GM18517 (cell line): ENCODE data around the gene ASAH2.
"Not testable (repeated sequence)": the region's sequence is repeated elsewhere in the genome, so short reads cannot be mapped to it uniquely, and the experiment has no call there.

ENCODE experiments used
- ATAC-seq: cut with Tn5 transposase; IDR thresholded peaks from one replicate; pipeline ENCODE4 v1.9.1; 2021; ENCODE audit warnings: mild to moderate bottlenecking, moderate library complexity; ENCODE audit not compliant: unreplicated experiment

ASAH2 gene

GRCh38 chr10:50260791-50261281, 9.5 kb upstream of the ASAH2 start:
- peak; percentile 99 for ATAC-seq

- ATAC-seq: no peak
Measured at GRCh38 chr10:50254479-50254878, 3.2 kb upstream of the ASAH2 start.

GRCh38 chr10:50250096-50250854, 1.0 kb downstream of the ASAH2 start:
- ATAC-seq: no peak

- no peak for ATAC-seq
Measured at GRCh38 chr10:50248598-50248997, 2.7 kb downstream of the ASAH2 start.

- no peak for ATAC-seq
Measured at GRCh38 chr10:50248062-50248461, 3.3 kb downstream of the ASAH2 start.

GRCh38 chr10:50244201-50244600, 7.1 kb downstream of the ASAH2 start:
- ATAC-seq: no peak

- no peak for ATAC-seq
Measured at GRCh38 chr10:50242777-50243176, 8.5 kb downstream of the ASAH2 start.

- not testable (repeated sequence) for ATAC-seq
Measured at GRCh38 chr10:50241478-50241877, 9.8 kb downstream of the ASAH2 start.

GRCh38 chr10:50234486-50234885, 16.8 kb downstream of the ASAH2 start:
- no peak for ATAC-seq

GRCh38 chr10:50232261-50232639, 19.1 kb downstream of the ASAH2 start:
- no peak for ATAC-seq

GRCh38 chr10:50231515-50232260, 19.6 kb downstream of the ASAH2 start:
- ATAC-seq: no peak

GRCh38 chr10:50229460-50229859, 21.9 kb downstream of the ASAH2 start:
- no peak for ATAC-seq

- ATAC-seq: no peak
Measured at GRCh38 chr10:50228672-50229071, 22.6 kb downstream of the ASAH2 start.

GRCh38 chr10:50226610-50227009, 24.7 kb downstream of the ASAH2 start:
- no peak for ATAC-seq

- ATAC-seq: peak; percentile 88
Measured at GRCh38 chr10:50224330-50224952, 26.9 kb downstream of the ASAH2 start.

- no peak for ATAC-seq
Measured at GRCh38 chr10:50222199-50222598, 29.1 kb downstream of the ASAH2 start.

- no peak for ATAC-seq
Measured at GRCh38 chr10:50221470-50221869, 29.8 kb downstream of the ASAH2 start.

- no peak for ATAC-seq
Measured at GRCh38 chr10:50219646-50220045, 31.7 kb downstream of the ASAH2 start.

GRCh38 chr10:50219200-50219599, 32.1 kb downstream of the ASAH2 start:
- no peak for ATAC-seq

GRCh38 chr10:50216894-50217293, 34.4 kb downstream of the ASAH2 start:
- no peak for ATAC-seq

GRCh38 chr10:50216418-50216817, 34.9 kb downstream of the ASAH2 start:
- ATAC-seq: no peak

- ATAC-seq: no peak
Measured at GRCh38 chr10:50211670-50212069, 39.6 kb downstream of the ASAH2 start.
